ENCODE data around the gene RNF214. TPM values are rescaled to one million over a fixed set of nuclear protein-coding genes. Genes with fewer than 3 reads are reported as not detected.

RNF214 gene
- total and polyA plus RNA-seq, 11 donors, result 8.0 to 31.9 (median 19.5) TPM

- no peak for ATAC-seq
These were observed 17.1 kb downstream of the RNF214 start for GRCh38 chr11:117249571-117249970.

GRCh38 chr11:117251506-117251905, 19.0 kb downstream of the RNF214 start:
- no peak overlapping the region for H3K4me3 ChIP-seq
- H3K27me3 ChIP-seq, result no peaks in the 10 kb centered on the region
- H3K4me1 ChIP-seq, result no peaks in the 10 kb centered on the region
- WGBS, 4 donors, result 91 to 97% (median 94%) methylated on average over 10 of the region's 10 CpGs
- H3K9me3 ChIP-seq, result no peaks in the 10 kb centered on the region
- peaks cover 0 to 87% (median 74%) of the 10 kb centered on the region in 9 donors for H3K36me3 ChIP-seq
- TF ChIP-seq POLR2A (IDR thresholded peaks at IDR 0.05), result no peak
- no peak for TF ChIP-seq CTCF (IDR thresholded peaks at IDR 0.05)
- intact Hi-C loops (cut with DNase I), result no loop called here
- no peak overlapping the region for H3K27ac ChIP-seq
- ATAC-seq (no peak), DNase-seq (no peak)

More at GRCh38 chr11:117249571-117249970, 17.1 kb downstream of the RNF214 start:
- H3K27me3 ChIP-seq, result no peaks in the 10 kb centered on the region
- WGBS, 4 donors, result 89 to 92% (median 91%) methylated on average over 4 of the region's 4 CpGs
- TF ChIP-seq CTCF (IDR thresholded peaks at IDR 0.05), result no peak
- TF ChIP-seq POLR2A (IDR thresholded peaks at IDR 0.05), result no peak
- no peaks in the 10 kb centered on the region for H3K4me1 ChIP-seq
- H3K36me3 ChIP-seq, result peaks cover 0 to 89% (median 75%) of the 10 kb centered on the region in 9 donors
- intact Hi-C loops (cut with DNase I), result no loop called here
- no peak overlapping the region for H3K4me3 ChIP-seq
- no peak for DNase-seq
- H3K9me3 ChIP-seq, result no peaks in the 10 kb centered on the region
- no peak overlapping the region for H3K27ac ChIP-seq

GRCh38 chr11:117255966-117256365, 23.5 kb downstream of the RNF214 start:
- ATAC-seq (no peak), DNase-seq (no peak)
- Histone ChIP-seq H3K9me3 (no peaks in the 10 kb centered on the region), H3K36me3 (peaks cover 0 to 89% (median 51%) of the 10 kb centered on the region in 9 donors), H3K27ac (no peak overlapping the region), H3K27me3 (no peaks in the 10 kb centered on the region), H3K4me3 (no peak overlapping the region), H3K4me1 (no peaks in the 10 kb centered on the region)
- no peak for TF ChIP-seq POLR2A (IDR thresholded peaks at IDR 0.05)
- TF ChIP-seq CTCF (IDR thresholded peaks at IDR 0.05), result no peak
- 85 to 88% (median 87%) methylated on average over 3 of the region's 3 CpGs for WGBS, 4 donors
- intact Hi-C loops (cut with DNase I), result no loop called here

GRCh38 chr11:117256573-117256972, 24.1 kb downstream of the RNF214 start:
- Histone ChIP-seq H3K27ac (no peak overlapping the region), H3K36me3 (peaks cover 0 to 94% (median 57%) of the 10 kb centered on the region in 9 donors), H3K9me3 (no peaks in the 10 kb centered on the region), H3K4me1 (no peaks in the 10 kb centered on the region), H3K4me3 (no peak overlapping the region), H3K27me3 (no peaks in the 10 kb centered on the region)
- TF ChIP-seq POLR2A (IDR thresholded peaks at IDR 0.05) (no peak), CTCF (IDR thresholded peaks at IDR 0.05) (no peak)
- intact Hi-C loops (cut with DNase I), result no loop called here
- DNase-seq, result no peak
- ATAC-seq, result no peak
- WGBS, 4 donors, result 39 to 71% (median 60%) methylated on average over 2 of the region's 2 CpGs
